ENCODE results near the gene SMIM9. TPM values are rescaled to one million over a fixed set of nuclear protein-coding genes. Genes with fewer than 3 reads are reported as not detected.

Gene SMIM9
- total and polyA plus RNA-seq, 9 of the 15 experiments (the other 6 are each of a cell fraction or from before 2014, with no cell fraction given) = 0.08 TPM; not detected in 8

- 0 out of 4 replicates have a peak, but pooled peaks have one; percentile 13 to 26 for TF ChIP-seq UBTF (IDR thresholded peaks at IDR 0.05; ENCODE audit: borderline replicate concordance in 1 of 2, low read depth in 2 of 2, low read length in 2 of 2)
- TF ChIP-seq BHLHE40 (IDR thresholded peaks at IDR 0.05; ENCODE audit: low read length) = peak; percentile 75
- TF ChIP-seq SMAD4 (CRISPR knock-in tag; conservative IDR thresholded peaks at IDR 0.05) = peak; percentile 57; the same call in 1 of the 2 replicates
- no peak for TF ChIP-seq ILF3 (IDR thresholded peaks at IDR 0.05; ENCODE audit: borderline replicate concordance)
- TF ChIP-seq THAP12 (CRISPR knock-in tag; IDR thresholded peaks at IDR 0.05) = peak; percentile 18; the same call in 1 of the 2 replicates
- no peak for TF ChIP-seq ZNF655 (CRISPR knock-in tag; IDR thresholded peaks at IDR 0.05)
- peak; percentile 95 for TF ChIP-seq HMGN3 (IDR thresholded peaks at IDR 0.05; ENCODE audit: borderline replicate concordance, extremely low read depth, insufficient read length, low read depth, low read length)
- TF ChIP-seq CCNT2 (IDR thresholded peaks at IDR 0.05; ENCODE audit: borderline replicate concordance, extremely low read depth, insufficient read length, low read depth, low read length) = peak; percentile 89
- TF ChIP-seq NFYB (IDR thresholded peaks at IDR 0.05; ENCODE audit: extremely low read depth, insufficient read length) = peak; percentile 55
- peak; percentile 31 for TF ChIP-seq SMAD1 (IDR thresholded peaks at IDR 0.05; ENCODE audit: low read depth, low read length, partially characterized antibody)
- peak; percentile 82; the same call in 1 of the 2 replicates for TF ChIP-seq MTA3 (IDR thresholded peaks at IDR 0.05; ENCODE audit: borderline replicate concordance)
- no peak for TF ChIP-seq PCBP1 (IDR thresholded peaks at IDR 0.05; ENCODE audit: low read depth, low read length, poor library complexity, severe bottlenecking)
- TF ChIP-seq NFE2 (IDR thresholded peaks at IDR 0.05; ENCODE audit: low read depth) = no peak
- TF ChIP-seq CREB1 (IDR thresholded peaks at IDR 0.05) = no peak
- peak; percentile 64 for TF ChIP-seq CREB1 (CRISPR knock-in tag; IDR thresholded peaks at IDR 0.05)
- no peak for TF ChIP-seq ATF6 (CRISPR knock-in tag; IDR thresholded peaks at IDR 0.05)
Observed at GRCh38 chrX:154804957-154805695, 29.3 kb downstream of the SMIM9 start, which contains the start of gene MPP1 (continued).

All from K562 (cell line).